Measurements from ENCODE around the gene C12orf75.

The C12orf75 gene

GRCh38 chr12:105393587-105393986 is 63.1 kb downstream of the C12orf75 start:
- Histone ChIP-seq H3K4ac (ENCODE audit: low read length) (no peak overlapping the region), H2BK5ac (ENCODE audit: low read length) (no peak overlapping the region), H3K4me1 (ENCODE audit: control insufficient read depth in 2 of 2, insufficient read depth in 1 of 2, low read depth in 1 of 2, low read length in 2 of 2) (no peaks in the 10 kb centered on the region), H2BK120ac (ENCODE audit: low read depth, low read length) (no peak overlapping the region), H3K23ac (ENCODE audit: low read depth, low read length, poor library complexity) (no peak overlapping the region), H3K14ac (ENCODE audit: low read length) (no peak overlapping the region), H4K91ac (ENCODE audit: low read depth, low read length, poor library complexity) (no peak overlapping the region), H4K8ac (ENCODE audit: low read depth, low read length) (no peak overlapping the region), H3K9ac (ENCODE audit: low read depth, low read length, poor library complexity) (no peak overlapping the region), H2AFZ (ENCODE audit: low read length) (no peak overlapping the region), H3K4me3 (ENCODE audit: low read length in 2 of 2) (no peak overlapping the region), H3K36me3 (replicated peaks in 1 of 2; ENCODE audit: control insufficient read depth in 2 of 2, insufficient read depth in 2 of 2, low read length in 2 of 2) (no peaks in the 10 kb centered on the region), H2AK5ac (ENCODE audit: low read depth, low read length) (no peak overlapping the region), H3K9me3 (replicated peaks in 1 of 2; ENCODE audit: control insufficient read depth in 2 of 2, insufficient read depth in 1 of 2, low read depth in 1 of 2, low read length in 2 of 2) (no peaks in the 10 kb centered on the region), H3K27ac (replicated peaks; ENCODE audit: low read length) (no peak overlapping the region), H3K27me3 (ENCODE audit: control insufficient read depth in 3 of 3, insufficient read depth in 3 of 3, low read depth in 1 of 3, low read length in 3 of 3) (no peaks in the 10 kb centered on the region), H2BK15ac (ENCODE audit: low read length) (no peak overlapping the region), H3K79me1 (ENCODE audit: low read depth, low read length) (no peaks in the 10 kb centered on the region), H3K4me2 (ENCODE audit: insufficient read depth, low read length, poor library complexity, severe bottlenecking) (no peak overlapping the region), H3K18ac (ENCODE audit: low read length) (no peak overlapping the region), H2BK12ac (ENCODE audit: low read length) (no peak overlapping the region)
- DNase-seq (ENCODE audit: low spot score), result no peak
- no CpG with 5 or more reads among the region's 4 CpGs for WGBS, 2 donors (ENCODE audit: extremely low coverage in 2 of 2, insufficient read length in 2 of 2, insufficient replicate concordance in 1 of 2)

GRCh38 chr12:105396024-105396423 is 65.5 kb downstream of the C12orf75 start:
- H4K91ac ChIP-seq (ENCODE audit: low read depth, low read length, poor library complexity), result no peak overlapping the region
- WGBS, 2 donors (ENCODE audit: extremely low coverage in 2 of 2, insufficient read length in 2 of 2, insufficient replicate concordance in 1 of 2), result no CpG with 5 or more reads among the region's 1 CpG

GRCh38 chr12:105396983-105397382 is 66.5 kb downstream of the C12orf75 start:
- no peaks in the 10 kb centered on the region for H3K9me3 ChIP-seq (replicated peaks in 1 of 2; ENCODE audit: control insufficient read depth in 2 of 2, insufficient read depth in 1 of 2, low read depth in 1 of 2, low read length in 2 of 2)
- no peak overlapping the region for H3K4ac ChIP-seq (ENCODE audit: low read length)
- no peak overlapping the region for H3K14ac ChIP-seq (ENCODE audit: low read length)
- no peak overlapping the region for H2BK120ac ChIP-seq (ENCODE audit: low read depth, low read length)
- H3K18ac ChIP-seq (ENCODE audit: low read length), result no peak overlapping the region
- no peak overlapping the region for H3K4me3 ChIP-seq (ENCODE audit: low read length in 2 of 2)
- H3K4me1 ChIP-seq (ENCODE audit: control insufficient read depth in 2 of 2, insufficient read depth in 1 of 2, low read depth in 1 of 2, low read length in 2 of 2), result no peaks in the 10 kb centered on the region
- H2BK12ac ChIP-seq (ENCODE audit: low read length), result no peak overlapping the region
- H3K79me1 ChIP-seq (ENCODE audit: low read depth, low read length), result no peaks in the 10 kb centered on the region
- H4K8ac ChIP-seq (ENCODE audit: low read depth, low read length), result no peak overlapping the region
- no peak overlapping the region for H2BK15ac ChIP-seq (ENCODE audit: low read length)
- H4K91ac ChIP-seq (ENCODE audit: low read depth, low read length, poor library complexity), result no peak overlapping the region
- no CpG with 5 or more reads among the region's 2 CpGs for WGBS, 2 donors (ENCODE audit: extremely low coverage in 2 of 2, insufficient read length in 2 of 2, insufficient replicate concordance in 1 of 2)
- no peak overlapping the region for H3K4me2 ChIP-seq (ENCODE audit: insufficient read depth, low read length, poor library complexity, severe bottlenecking)
- DNase-seq (ENCODE audit: low spot score), result no peak
- H3K36me3 ChIP-seq (replicated peaks in 1 of 2; ENCODE audit: control insufficient read depth in 2 of 2, insufficient read depth in 2 of 2, low read length in 2 of 2), result no peaks in the 10 kb centered on the region
- no peak overlapping the region for H3K27ac ChIP-seq (replicated peaks; ENCODE audit: low read length)
- no peak overlapping the region for H3K23ac ChIP-seq (ENCODE audit: low read depth, low read length, poor library complexity)
- no peak overlapping the region for H2AFZ ChIP-seq (ENCODE audit: low read length)
- no peak overlapping the region for H3K9ac ChIP-seq (ENCODE audit: low read depth, low read length, poor library complexity)
- no peaks in the 10 kb centered on the region for H3K27me3 ChIP-seq (ENCODE audit: control insufficient read depth in 3 of 3, insufficient read depth in 3 of 3, low read depth in 1 of 3, low read length in 3 of 3)
- no peak overlapping the region for H2BK5ac ChIP-seq (ENCODE audit: low read length)
- no peak overlapping the region for H2AK5ac ChIP-seq (ENCODE audit: low read depth, low read length)

More at GRCh38 chr12:105396024-105396423, 65.5 kb downstream of the C12orf75 start:
- no peak overlapping the region for H3K4me2 ChIP-seq (ENCODE audit: insufficient read depth, low read length, poor library complexity, severe bottlenecking)
- no peak overlapping the region for H3K27ac ChIP-seq (replicated peaks; ENCODE audit: low read length)
- H2AFZ ChIP-seq (ENCODE audit: low read length), result no peak overlapping the region
- no peaks in the 10 kb centered on the region for H3K27me3 ChIP-seq (ENCODE audit: control insufficient read depth in 3 of 3, insufficient read depth in 3 of 3, low read depth in 1 of 3, low read length in 3 of 3)
- H4K8ac ChIP-seq (ENCODE audit: low read depth, low read length), result no peak overlapping the region
- H2BK120ac ChIP-seq (ENCODE audit: low read depth, low read length), result no peak overlapping the region
- H3K79me1 ChIP-seq (ENCODE audit: low read depth, low read length), result no peaks in the 10 kb centered on the region
- H3K9me3 ChIP-seq (replicated peaks in 1 of 2; ENCODE audit: control insufficient read depth in 2 of 2, insufficient read depth in 1 of 2, low read depth in 1 of 2, low read length in 2 of 2), result no peaks in the 10 kb centered on the region
- DNase-seq (ENCODE audit: low spot score), result no peak
- H2BK15ac ChIP-seq (ENCODE audit: low read length), result no peak overlapping the region
- H3K9ac ChIP-seq (ENCODE audit: low read depth, low read length, poor library complexity), result no peak overlapping the region
- H3K4me3 ChIP-seq (ENCODE audit: low read length in 2 of 2), result no peak overlapping the region
- no peak overlapping the region for H3K23ac ChIP-seq (ENCODE audit: low read depth, low read length, poor library complexity)
- H3K4me1 ChIP-seq (ENCODE audit: control insufficient read depth in 2 of 2, insufficient read depth in 1 of 2, low read depth in 1 of 2, low read length in 2 of 2), result no peaks in the 10 kb centered on the region
- no peak overlapping the region for H3K14ac ChIP-seq (ENCODE audit: low read length)
- H2BK5ac ChIP-seq (ENCODE audit: low read length), result no peak overlapping the region
- no peaks in the 10 kb centered on the region for H3K36me3 ChIP-seq (replicated peaks in 1 of 2; ENCODE audit: control insufficient read depth in 2 of 2, insufficient read depth in 2 of 2, low read length in 2 of 2)
- no peak overlapping the region for H3K18ac ChIP-seq (ENCODE audit: low read length)
- no peak overlapping the region for H2BK12ac ChIP-seq (ENCODE audit: low read length)
- H3K4ac ChIP-seq (ENCODE audit: low read length), result no peak overlapping the region
- no peak overlapping the region for H2AK5ac ChIP-seq (ENCODE audit: low read depth, low read length)

DNA sequence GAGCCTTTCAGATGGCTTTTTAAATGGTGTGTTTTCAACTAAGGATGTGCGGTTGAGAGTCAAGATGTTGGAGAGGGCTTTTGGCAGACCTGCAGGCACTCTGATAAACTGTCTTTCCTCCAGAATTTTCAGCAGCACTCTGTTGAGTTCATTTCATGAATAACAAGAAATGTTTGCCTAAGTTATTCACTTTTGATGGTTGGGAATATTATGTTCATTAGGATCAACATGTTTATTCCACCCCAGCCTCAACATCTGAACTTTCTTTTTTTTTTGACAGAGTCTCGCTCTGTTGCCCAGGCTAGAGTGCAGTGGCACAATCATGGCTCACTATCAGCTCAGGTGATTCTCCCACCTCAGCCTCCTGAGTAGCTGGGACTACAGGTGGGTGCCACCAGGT is 68.4 kb downstream of the C12orf75 start:
- no peak overlapping the region for H3K4me2 ChIP-seq (ENCODE audit: insufficient read depth, low read length, poor library complexity, severe bottlenecking)
- no peaks in the 10 kb centered on the region for H3K79me1 ChIP-seq (ENCODE audit: low read depth, low read length)
- no peak overlapping the region for H3K27ac ChIP-seq (replicated peaks; ENCODE audit: low read length)
- no peak overlapping the region for H3K14ac ChIP-seq (ENCODE audit: low read length)
- DNase-seq (ENCODE audit: low spot score), result no peak
- H2BK12ac ChIP-seq (ENCODE audit: low read length), result no peak overlapping the region
- no peaks in the 10 kb centered on the region for H3K4me1 ChIP-seq (ENCODE audit: control insufficient read depth in 2 of 2, insufficient read depth in 1 of 2, low read depth in 1 of 2, low read length in 2 of 2)
- H3K23ac ChIP-seq (ENCODE audit: low read depth, low read length, poor library complexity), result no peak overlapping the region
- H2BK120ac ChIP-seq (ENCODE audit: low read depth, low read length), result no peak overlapping the region
- no peak overlapping the region for H3K18ac ChIP-seq (ENCODE audit: low read length)
- H3K27me3 ChIP-seq (ENCODE audit: control insufficient read depth in 3 of 3, insufficient read depth in 3 of 3, low read depth in 1 of 3, low read length in 3 of 3), result no peaks in the 10 kb centered on the region
- no peak overlapping the region for H2AK5ac ChIP-seq (ENCODE audit: low read depth, low read length)
- H3K9ac ChIP-seq (ENCODE audit: low read depth, low read length, poor library complexity), result no peak overlapping the region
- H2BK5ac ChIP-seq (ENCODE audit: low read length), result no peak overlapping the region
- H2AFZ ChIP-seq (ENCODE audit: low read length), result no peak overlapping the region
- no peak overlapping the region for H2BK15ac ChIP-seq (ENCODE audit: low read length)
- no peak overlapping the region for H4K91ac ChIP-seq (ENCODE audit: low read depth, low read length, poor library complexity)
- H3K4me3 ChIP-seq (ENCODE audit: low read length in 2 of 2), result no peak overlapping the region
- no CpG with 5 or more reads among the region's 2 CpGs for WGBS, 2 donors (ENCODE audit: extremely low coverage in 2 of 2, insufficient read length in 2 of 2, insufficient replicate concordance in 1 of 2)
- H3K4ac ChIP-seq (ENCODE audit: low read length), result no peak overlapping the region
- no peaks in the 10 kb centered on the region for H3K9me3 ChIP-seq (replicated peaks in 1 of 2; ENCODE audit: control insufficient read depth in 2 of 2, insufficient read depth in 1 of 2, low read depth in 1 of 2, low read length in 2 of 2)
- H3K36me3 ChIP-seq (replicated peaks in 1 of 2; ENCODE audit: control insufficient read depth in 2 of 2, insufficient read depth in 2 of 2, low read length in 2 of 2), result no peaks in the 10 kb centered on the region
- H4K8ac ChIP-seq (ENCODE audit: low read depth, low read length), result no peak overlapping the region

Measured in neuronal stem cell (in vitro differentiated cells).